Fibroblast of skin of scalp (primary cell): ENCODE results near the gene KCNH6.

Experiments
- DNase-seq: peaks from one replicate; pipeline ENCODE4 v3.0.0-alpha.2; 2013

The KCNH6 gene

GRCh38 chr17:63511331-63511730 is 11.8 kb upstream of the KCNH6 start:
- no peak for DNase-seq

- DNase-seq, result no peak
These were observed 10.8 kb upstream of the KCNH6 start for GRCh38 chr17:63512388-63512787.

GRCh38 chr17:63512896-63513644 is 10.1 kb upstream of the KCNH6 start:
- no peak for DNase-seq

GRCh38 chr17:63514477-63514876 is 8.7 kb upstream of the KCNH6 start:
- DNase-seq, result no peak

- no peak for DNase-seq
These were observed 8.2 kb upstream of the KCNH6 start for GRCh38 chr17:63514974-63515373.

- DNase-seq, result no peak
These were observed 7.7 kb upstream of the KCNH6 start for GRCh38 chr17:63515426-63515825.

GRCh38 chr17:63516910-63517824 is 6.0 kb upstream of the KCNH6 start:
- peak; percentile 39 for DNase-seq

GRCh38 chr17:63517825-63518534 is 5.2 kb upstream of the KCNH6 start:
- no peak for DNase-seq

GRCh38 chr17:63519116-63519881 is 3.9 kb upstream of the KCNH6 start:
- no peak for DNase-seq

GRCh38 chr17:63519972-63520882 is 2.9 kb upstream of the KCNH6 start:
- no peak for DNase-seq

GRCh38 chr17:63524051-63524450 is 893 bp downstream of the KCNH6 start:
- no peak for DNase-seq

GRCh38 chr17:63525190-63525946 is 2.2 kb downstream of the KCNH6 start:
- DNase-seq, result no peak

GRCh38 chr17:63526861-63527260 is 3.7 kb downstream of the KCNH6 start:
- no peak for DNase-seq

- DNase-seq, result no peak
These were observed 5.0 kb downstream of the KCNH6 start for GRCh38 chr17:63528183-63528582.

- no peak for DNase-seq
These were observed 6.8 kb downstream of the KCNH6 start for GRCh38 chr17:63529711-63530556.

GRCh38 chr17:63530557-63531021 is 7.4 kb downstream of the KCNH6 start:
- DNase-seq, result no peak

GRCh38 chr17:63531022-63531965 is 8.1 kb downstream of the KCNH6 start:
- DNase-seq, result no peak

GRCh38 chr17:63533433-63534077 is 10.4 kb downstream of the KCNH6 start:
- no peak for DNase-seq
